ENCODE data around the gene CAPZB.
"Not testable (repeated sequence)": the region's sequence is repeated elsewhere in the genome, so short reads cannot be mapped to it uniquely, and the experiment has no call there.

Gene CAPZB

DNA sequence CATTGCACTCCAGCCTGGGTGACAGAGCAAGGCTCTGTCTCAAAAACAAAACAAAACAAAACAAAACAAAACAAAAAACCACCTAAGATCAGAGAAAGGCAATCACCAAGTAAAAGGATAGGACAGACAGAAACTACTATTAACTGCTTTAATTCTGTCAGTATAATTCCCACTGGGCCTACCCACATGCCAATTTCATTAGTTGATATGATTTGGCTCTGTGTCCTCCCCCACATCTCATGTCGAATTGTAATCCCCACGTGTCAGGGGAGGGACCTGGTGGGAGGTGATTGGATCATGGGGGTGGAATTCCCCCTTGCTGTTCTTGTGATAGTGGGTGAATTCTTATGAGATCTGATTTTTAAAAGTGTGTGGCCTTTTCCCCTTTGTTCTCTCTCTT lies 27.2 kb upstream of the CAPZB start:
- peak; percentile 48 for DNase-seq (ENCODE audit: low read depth)
- TF ChIP-seq, protein P1, sequence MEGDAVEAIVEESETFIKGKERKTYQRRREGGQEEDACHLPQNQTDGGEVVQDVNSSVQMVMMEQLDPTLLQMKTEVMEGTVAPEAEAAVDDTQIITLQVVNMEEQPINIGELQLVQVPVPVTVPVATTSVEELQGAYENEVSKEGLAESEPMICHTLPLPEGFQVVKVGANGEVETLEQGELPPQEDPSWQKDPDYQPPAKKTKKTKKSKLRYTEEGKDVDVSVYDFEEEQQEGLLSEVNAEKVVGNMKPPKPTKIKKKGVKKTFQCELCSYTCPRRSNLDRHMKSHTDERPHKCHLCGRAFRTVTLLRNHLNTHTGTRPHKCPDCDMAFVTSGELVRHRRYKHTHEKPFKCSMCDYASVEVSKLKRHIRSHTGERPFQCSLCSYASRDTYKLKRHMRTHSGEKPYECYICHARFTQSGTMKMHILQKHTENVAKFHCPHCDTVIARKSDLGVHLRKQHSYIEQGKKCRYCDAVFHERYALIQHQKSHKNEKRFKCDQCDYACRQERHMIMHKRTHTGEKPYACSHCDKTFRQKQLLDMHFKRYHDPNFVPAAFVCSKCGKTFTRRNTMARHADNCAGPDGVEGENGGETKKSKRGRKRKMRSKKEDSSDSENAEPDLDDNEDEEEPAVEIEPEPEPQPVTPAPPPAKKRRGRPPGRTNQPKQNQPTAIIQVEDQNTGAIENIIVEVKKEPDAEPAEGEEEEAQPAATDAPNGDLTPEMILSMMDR (IDR thresholded peaks at IDR 0.05; ENCODE audit: low read length, missing control alignments), result no peak

DNA sequence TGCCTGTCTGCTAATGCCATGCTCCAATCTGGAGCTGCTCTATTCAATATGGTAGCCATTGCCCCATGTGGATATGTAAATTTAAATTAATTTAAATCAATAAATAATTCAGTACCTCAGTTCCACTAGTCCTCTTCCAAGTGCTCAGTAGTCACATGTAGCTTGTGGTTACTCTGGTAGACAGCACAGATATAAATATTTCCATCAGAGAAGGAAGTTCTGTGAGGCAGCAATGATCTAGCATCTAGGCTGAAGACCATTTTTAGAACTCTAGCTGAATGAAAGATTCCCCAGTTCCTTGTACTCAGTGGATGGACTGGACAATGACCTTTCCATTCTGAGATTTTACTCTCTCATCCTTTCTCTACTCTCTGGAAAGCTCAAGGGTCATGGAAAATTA lies 25.8 kb upstream of the CAPZB start:
- H3K4me3 ChIP-seq (replicated peaks; ENCODE audit: low read depth, low read length), result no peak overlapping the region
- no peak for DNase-seq (ENCODE audit: low read depth)
- TF ChIP-seq, protein P1 (IDR thresholded peaks at IDR 0.05; ENCODE audit: low read length, missing control alignments), result no peak

More for the DNA sequence above, 27.2 kb upstream of the CAPZB start:
- no peak overlapping the region for H3K4me3 ChIP-seq (replicated peaks; ENCODE audit: low read depth, low read length)

DNA sequence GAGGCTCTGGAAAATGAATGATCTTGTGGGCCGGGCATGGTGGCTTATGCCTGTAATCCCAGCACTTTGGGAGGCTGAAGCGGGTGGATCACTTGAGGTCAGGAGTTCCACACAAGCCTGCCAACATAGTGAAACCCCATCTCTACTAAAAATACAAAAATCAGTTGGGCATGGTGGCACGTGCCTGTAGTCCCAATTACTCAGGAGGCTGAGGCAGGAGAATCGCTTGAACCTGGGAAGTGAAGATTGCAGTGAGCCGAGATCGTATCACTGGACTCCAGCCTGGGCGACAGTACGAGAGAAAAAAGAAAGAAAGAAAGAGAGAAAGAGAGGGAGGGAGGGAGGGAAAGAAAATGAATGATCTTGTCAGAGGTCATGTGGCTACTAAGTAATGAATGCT lies 24.3 kb upstream of the CAPZB start:
- DNase-seq (ENCODE audit: low read depth), result not testable (repeated sequence)

DNA sequence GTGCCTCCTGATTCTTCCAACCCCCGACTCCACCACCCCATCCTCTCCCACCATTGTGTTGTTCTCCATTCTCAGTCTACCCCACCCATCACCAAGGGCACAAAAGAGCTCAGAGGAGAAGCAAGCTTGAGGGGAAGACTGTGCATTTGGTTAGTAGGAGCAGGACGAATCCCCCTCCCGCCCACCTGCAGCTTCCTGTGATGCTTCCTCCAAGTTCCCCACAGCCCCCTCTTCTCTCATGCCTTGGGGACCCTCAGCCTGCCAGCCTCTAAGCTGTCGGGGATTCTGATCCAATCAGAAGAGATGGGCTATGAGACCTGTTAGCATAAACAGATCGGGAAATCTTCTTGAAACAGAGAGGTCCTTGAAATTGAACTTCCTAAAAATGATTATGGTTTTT lies 22.2 kb upstream of the CAPZB start:
- TF ChIP-seq, protein P1 (IDR thresholded peaks at IDR 0.05; ENCODE audit: low read length, missing control alignments), result no peak
- H3K4me3 ChIP-seq (replicated peaks; ENCODE audit: low read depth, low read length), result no peak overlapping the region
- no peak for DNase-seq (ENCODE audit: low read depth)

More for the DNA sequence above, 24.3 kb upstream of the CAPZB start:
- H3K4me3 ChIP-seq (replicated peaks; ENCODE audit: low read depth, low read length), result not testable (repeated sequence)

DNA sequence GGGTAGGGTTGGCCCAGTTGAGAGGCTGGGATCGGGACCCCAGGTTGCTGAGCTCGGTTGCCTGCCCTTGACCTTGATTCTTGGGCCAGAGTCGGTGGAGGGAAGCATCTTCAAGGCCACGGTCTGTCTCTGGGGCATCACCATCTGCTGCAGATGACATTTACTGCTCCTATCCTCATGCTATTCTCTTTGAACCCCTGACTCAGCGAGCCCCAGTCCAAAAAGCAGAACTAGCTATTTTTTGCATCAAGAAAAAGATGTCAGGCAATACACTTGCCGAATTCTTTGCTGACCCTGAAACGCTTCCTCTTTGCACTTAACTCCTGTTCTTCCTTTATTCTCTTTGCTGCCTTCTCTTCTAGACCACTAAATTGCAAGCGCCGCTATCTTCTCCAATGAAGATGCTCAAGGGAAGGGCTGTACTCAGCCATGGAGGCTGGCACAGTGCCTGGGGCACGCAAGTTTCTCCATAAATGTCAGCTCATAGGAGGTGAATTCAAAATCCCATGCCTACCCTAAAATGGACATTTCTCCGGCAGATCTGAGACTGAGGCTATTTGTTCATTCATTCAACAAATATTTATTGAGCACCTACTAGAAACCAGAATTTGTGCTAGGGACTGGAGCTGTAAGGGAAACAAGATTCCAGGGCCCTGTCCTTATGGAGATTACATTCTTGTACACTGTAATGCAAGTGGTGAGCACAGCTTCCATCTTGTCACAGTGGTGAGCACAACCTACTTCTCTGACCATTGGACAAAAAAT lies 20.5 kb upstream of the CAPZB start:
- no peak for DNase-seq (ENCODE audit: low read depth)
- TF ChIP-seq, protein P1 (IDR thresholded peaks at IDR 0.05; ENCODE audit: low read length, missing control alignments), result no peak
- H3K4me3 ChIP-seq (replicated peaks; ENCODE audit: low read depth, low read length), result peak overlapping the region; percentile 23

DNA sequence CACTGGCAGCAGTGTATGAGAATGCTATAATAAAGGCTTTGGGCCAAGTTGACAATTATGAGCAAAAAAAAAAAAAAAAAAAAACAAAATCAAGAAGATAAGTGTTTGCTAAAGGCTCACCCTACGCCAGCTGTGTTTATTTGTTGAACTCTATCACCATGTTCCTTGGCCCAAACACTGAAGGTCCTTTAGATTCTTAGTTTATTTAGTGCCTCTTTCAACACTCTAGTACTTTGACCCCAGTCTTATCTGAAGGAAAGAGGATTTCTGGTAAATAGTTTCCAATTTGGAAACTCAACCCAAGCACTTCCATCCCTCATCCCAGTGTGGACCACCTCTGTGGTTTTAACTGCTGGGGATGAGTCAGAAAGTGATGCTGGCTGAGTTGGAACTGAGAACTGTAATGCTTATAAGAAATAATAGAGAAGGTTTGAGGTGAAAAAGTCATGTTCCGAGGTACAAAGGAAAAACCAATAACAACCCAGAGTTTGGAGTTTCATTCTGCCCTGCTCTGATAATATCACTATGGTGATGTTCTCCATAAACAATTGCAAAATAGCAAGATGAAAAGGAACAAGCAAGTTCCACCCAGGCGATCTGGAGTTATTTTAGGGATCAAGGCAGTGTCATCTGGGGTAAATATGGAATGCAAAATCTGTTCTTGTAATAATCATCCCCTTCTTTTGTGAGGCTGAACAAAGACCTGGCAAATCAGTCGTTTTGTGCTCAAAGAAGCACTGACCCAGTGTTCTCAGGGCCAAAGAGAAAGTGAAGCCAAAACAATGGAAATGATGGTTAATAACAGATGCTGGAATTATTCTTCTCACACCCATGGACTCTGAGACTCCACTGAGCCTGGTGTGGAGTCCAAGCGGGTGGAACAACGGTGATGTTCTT lies 19.7 kb upstream of the CAPZB start:
- DNase-seq (ENCODE audit: low read depth), result peak; percentile 98
- TF ChIP-seq, protein P1 (IDR thresholded peaks at IDR 0.05; ENCODE audit: low read length, missing control alignments), result no peak
- H3K4me3 ChIP-seq (replicated peaks; ENCODE audit: low read depth, low read length), result peak overlapping the region; percentile 23

DNA sequence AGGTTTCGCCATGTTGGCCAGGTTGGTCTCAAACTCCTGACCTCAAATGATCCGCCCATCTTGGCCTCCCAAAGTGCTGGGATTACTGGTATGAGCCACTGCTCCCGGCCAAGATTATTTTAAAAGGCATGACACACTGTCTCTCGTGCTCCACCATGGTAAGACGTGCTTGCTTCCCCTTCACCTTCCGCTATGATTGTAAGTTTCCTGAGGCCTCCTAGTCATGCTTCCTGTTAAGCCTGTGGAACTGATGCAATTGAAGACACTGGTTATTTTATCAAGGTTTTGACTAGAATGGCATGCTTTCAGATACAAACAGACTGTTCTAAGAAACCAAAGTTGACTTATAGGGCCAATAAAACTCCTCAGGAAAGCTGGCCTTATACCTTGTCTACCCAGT lies 16.9 kb upstream of the CAPZB start:
- peak; percentile 72 for DNase-seq (ENCODE audit: low read depth)
- H3K4me3 ChIP-seq (replicated peaks; ENCODE audit: low read depth, low read length), result not testable (repeated sequence)

DNA sequence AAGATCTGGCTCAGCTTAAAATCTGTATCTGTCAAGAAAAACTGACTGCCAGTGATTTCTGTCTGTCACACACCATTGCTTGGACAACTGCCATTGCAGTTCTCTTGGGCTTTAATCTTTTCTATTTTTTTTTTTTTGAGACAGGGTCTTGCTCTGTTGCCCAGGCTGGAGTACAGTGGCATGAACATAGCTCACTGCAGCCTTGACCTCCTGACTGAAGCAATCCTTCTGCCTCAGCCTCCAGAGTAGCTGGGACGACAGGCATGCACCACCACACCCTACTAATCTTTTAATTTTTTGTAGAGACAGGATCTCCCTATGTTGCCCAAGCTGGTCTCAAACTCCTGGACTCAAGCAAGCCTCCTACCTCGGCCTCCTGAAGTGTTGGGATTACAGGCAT lies 14.5 kb upstream of the CAPZB start:
- not testable (repeated sequence) for DNase-seq (ENCODE audit: low read depth); H3K4me3 ChIP-seq (replicated peaks; ENCODE audit: low read depth, low read length)

DNA sequence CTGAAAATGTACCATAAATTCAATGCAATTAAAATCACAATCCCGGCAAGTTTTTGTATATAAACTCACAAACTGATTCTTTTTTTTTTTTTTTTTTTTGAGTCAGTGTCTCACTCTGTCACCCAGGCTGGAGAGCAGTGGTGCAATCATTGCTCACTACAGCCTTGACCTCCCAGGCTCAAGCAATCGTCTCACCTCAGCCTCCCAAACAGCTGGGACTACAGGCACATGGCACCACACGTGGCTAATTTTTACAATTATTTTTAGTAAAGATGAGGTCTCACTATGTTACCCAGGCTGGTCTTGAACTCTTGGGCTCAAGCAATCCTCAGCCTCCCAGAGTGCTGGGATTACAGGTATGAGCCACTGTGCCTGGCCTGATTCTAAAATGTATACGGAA lies 12.1 kb upstream of the CAPZB start:
- DNase-seq (ENCODE audit: low read depth); H3K4me3 ChIP-seq (replicated peaks; ENCODE audit: low read depth, low read length): not testable (repeated sequence)

All from fibroblast of pulmonary artery (primary cell).